Measurements from ENCODE around the gene RSPRY1.

The RSPRY1 gene

GRCh38 chr16:57204675-57205074 is 18.5 kb downstream of the RSPRY1 start:
- TF ChIP-seq ZFX (IDR thresholded peaks at IDR 0.05; ENCODE audit: borderline replicate concordance) (no peak), CTCF (IDR thresholded peaks at IDR 0.05) (no peak)
- H3K27ac ChIP-seq, result no peak overlapping the region

- H3K27ac ChIP-seq, result no peak overlapping the region
- TF ChIP-seq CTCF (IDR thresholded peaks at IDR 0.05) (no peak), ZFX (IDR thresholded peaks at IDR 0.05; ENCODE audit: borderline replicate concordance) (no peak)
These were observed 22.8 kb downstream of the RSPRY1 start for GRCh38 chr16:57208926-57209325.

- no peak for TF ChIP-seq ZFX (IDR thresholded peaks at IDR 0.05; ENCODE audit: borderline replicate concordance)
- no peak for TF ChIP-seq CTCF (IDR thresholded peaks at IDR 0.05)
These were observed 23.7 kb downstream of the RSPRY1 start for GRCh38 chr16:57209780-57210179.

GRCh38 chr16:57213462-57213861 is 27.3 kb downstream of the RSPRY1 start:
- no peak overlapping the region for H3K27ac ChIP-seq

More at GRCh38 chr16:57209780-57210179, 23.7 kb downstream of the RSPRY1 start:
- H3K27ac ChIP-seq, result no peak overlapping the region

GRCh38 chr16:57216968-57217367 is 30.8 kb downstream of the RSPRY1 start:
- H3K27ac ChIP-seq, result no peak overlapping the region
- TF ChIP-seq ZFX (IDR thresholded peaks at IDR 0.05; ENCODE audit: borderline replicate concordance), result no peak

More at GRCh38 chr16:57213462-57213861, 27.3 kb downstream of the RSPRY1 start:
- TF ChIP-seq CTCF (IDR thresholded peaks at IDR 0.05) (no peak), ZFX (IDR thresholded peaks at IDR 0.05; ENCODE audit: borderline replicate concordance) (no peak)

- H3K27ac ChIP-seq, result no peak overlapping the region
- TF ChIP-seq CTCF (IDR thresholded peaks at IDR 0.05) (no peak), ZFX (IDR thresholded peaks at IDR 0.05; ENCODE audit: borderline replicate concordance) (no peak)
These were observed 36.9 kb downstream of the RSPRY1 start for GRCh38 chr16:57223057-57223456.

GRCh38 chr16:57224651-57225335 is 38.7 kb downstream of the RSPRY1 start:
- H3K27ac ChIP-seq, result no peak overlapping the region
- TF ChIP-seq CTCF (IDR thresholded peaks at IDR 0.05) (no peak), ZFX (IDR thresholded peaks at IDR 0.05; ENCODE audit: borderline replicate concordance) (no peak)

GRCh38 chr16:57225978-57226377 is 39.8 kb downstream of the RSPRY1 start:
- no peak for TF ChIP-seq ZFX (IDR thresholded peaks at IDR 0.05; ENCODE audit: borderline replicate concordance)
- no peak for TF ChIP-seq CTCF (IDR thresholded peaks at IDR 0.05)
- H3K27ac ChIP-seq, result no peak overlapping the region
